ENCODE measurements around the gene AGAP3.

Gene AGAP3

DNA sequence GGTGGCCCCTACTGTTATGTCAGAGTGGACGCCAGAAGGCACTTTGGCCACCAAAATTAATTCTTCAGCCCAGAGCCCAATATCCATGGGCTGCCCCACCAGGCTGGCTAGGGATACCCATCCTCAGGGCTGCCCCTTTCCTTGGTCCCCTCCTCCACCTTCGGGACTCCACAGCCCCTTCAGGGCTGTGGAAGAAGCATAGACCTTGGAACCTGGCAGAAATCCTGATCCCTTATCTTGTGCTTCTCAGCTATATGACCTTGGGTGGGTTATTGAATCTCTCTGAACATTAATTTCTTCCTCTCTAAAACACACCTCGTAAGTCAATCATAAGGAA, 2.5 kb upstream of the AGAP3 start:
- Mint-ChIP-seq H3K4me3 (peak overlapping the region; percentile 85), H3K27me3 (peaks cover 44% of the 10 kb centered on the region), H3K4me1 (peaks cover 57% of the 10 kb centered on the region), H3K36me3 (peaks cover 10% of the 10 kb centered on the region), H3K27ac (peak overlapping the region; percentile 11), H3K9me3 (no peaks in the 10 kb centered on the region)
- CTCF ChIA-PET = interaction anchor here (1.3 kb wide), 1 partner anchor 65 kb away, joined by 4 read pairs; no protein-coding TSS in a partner anchor
- DNase-seq = no peak

DNA sequence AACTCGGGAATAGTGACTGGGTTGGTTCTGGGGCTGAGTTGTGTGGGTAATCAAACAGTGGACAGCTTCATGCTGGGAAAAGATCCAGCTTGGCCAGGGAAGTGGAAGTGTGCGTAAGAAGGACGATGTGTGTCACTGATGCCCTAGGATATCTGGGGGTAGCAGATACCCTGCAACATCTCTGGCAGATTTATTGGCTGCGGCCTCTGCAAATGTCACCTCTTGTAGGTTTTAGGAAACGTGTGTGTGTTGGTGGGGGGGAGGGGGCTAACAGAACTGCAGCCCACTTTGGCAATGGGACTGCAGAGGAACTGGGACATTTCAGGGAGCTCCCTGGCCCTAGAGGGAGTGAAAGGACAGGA, 965 bp upstream of the AGAP3 start:
- H3K36me3 Mint-ChIP-seq = peaks cover 6% of the 10 kb centered on the region
- H3K4me3 Mint-ChIP-seq = peak overlapping the region; percentile 82
- H3K4me1 Mint-ChIP-seq = peaks cover 48% of the 10 kb centered on the region

DNA sequence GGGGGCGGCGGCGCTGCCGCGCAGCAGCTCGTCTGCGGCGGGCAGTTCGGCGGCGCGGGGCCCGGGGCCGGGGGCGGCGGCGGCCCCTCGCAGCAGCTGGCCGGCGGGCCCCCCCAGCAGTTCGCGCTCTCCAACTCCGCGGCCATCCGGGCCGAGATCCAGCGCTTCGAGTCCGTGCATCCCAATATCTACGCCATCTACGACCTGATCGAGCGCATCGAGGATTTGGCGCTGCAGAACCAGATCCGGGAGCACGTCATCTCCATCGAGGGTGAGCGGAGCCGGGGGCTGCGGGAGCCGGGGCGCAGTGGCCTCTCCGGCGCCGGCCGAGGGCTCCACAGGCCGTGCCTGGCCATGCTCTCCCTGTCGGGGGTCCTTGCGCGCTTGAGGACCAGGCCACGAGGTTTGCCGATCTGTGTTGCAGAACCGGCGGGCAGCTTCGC, 548 bp downstream of the AGAP3 start:
- Mint-ChIP-seq H3K27ac (peak overlapping the region; percentile 83), H3K4me1 (peaks cover 43% of the 10 kb centered on the region), H3K36me3 (peaks cover 5% of the 10 kb centered on the region), H3K9me3 (no peaks in the 10 kb centered on the region), H3K27me3 (peaks cover 66% of the 10 kb centered on the region), H3K4me3 (peak overlapping the region; percentile 89)
- CTCF ChIA-PET = no interaction called here
- DNase-seq = peak; percentile 53

More for the DNA sequence above, 965 bp upstream of the AGAP3 start:
- Mint-ChIP-seq H3K9me3 (no peaks in the 10 kb centered on the region), H3K27me3 (peaks cover 58% of the 10 kb centered on the region), H3K27ac (peak overlapping the region; percentile 34)
- DNase-seq = no peak
- CTCF ChIA-PET = interaction anchor here (1.0 to 1.7 kb wide), 3 partner anchors 10 to 30 kb away, joined by 3 to 4 read pairs (median 4); no protein-coding TSS in a partner anchor

DNA sequence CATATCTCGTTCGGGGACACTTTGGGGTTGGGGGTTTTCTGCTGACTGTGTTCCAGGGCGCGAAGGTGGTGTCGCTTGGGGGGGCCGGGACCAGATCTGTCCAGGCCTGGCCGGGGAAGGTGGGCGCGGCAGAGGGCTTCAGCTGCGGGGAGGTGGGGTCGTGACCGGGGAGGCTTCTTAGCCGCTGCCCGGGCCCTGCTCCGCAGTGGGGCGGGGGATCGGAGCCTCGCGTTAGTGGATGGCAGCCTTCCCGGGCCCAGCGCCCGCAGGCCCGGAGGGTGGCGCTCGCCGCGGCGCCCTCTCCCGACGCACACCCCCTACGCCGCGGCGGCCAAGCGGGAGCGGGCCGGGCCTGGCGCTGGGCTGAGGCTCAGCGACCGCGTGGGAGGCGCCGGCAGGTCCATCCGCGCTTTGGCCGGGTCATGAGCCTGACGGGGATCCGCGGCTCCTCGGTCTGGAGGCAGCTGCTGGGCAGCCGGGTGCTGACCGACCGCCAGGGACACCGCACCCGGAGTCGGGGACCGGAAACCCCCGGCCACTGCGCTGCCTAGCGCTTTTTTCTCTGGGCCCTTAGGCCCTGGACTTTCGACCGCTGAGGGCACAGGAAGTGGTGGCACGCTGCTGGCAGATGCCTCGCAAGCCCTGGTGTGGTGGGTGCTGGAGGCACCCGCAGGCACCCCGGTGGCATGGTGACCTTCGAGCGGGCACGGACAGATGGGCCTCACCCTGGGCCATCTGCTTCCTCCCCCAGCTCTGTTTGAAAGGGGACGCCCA, 1.2 kb downstream of the AGAP3 start:
- Mint-ChIP-seq H3K9me3 (no peaks in the 10 kb centered on the region), H3K27ac (no peak overlapping the region), H3K36me3 (peaks cover 5% of the 10 kb centered on the region), H3K4me3 (peak overlapping the region; percentile 89), H3K27me3 (peaks cover 66% of the 10 kb centered on the region), H3K4me1 (peaks cover 38% of the 10 kb centered on the region)
- DNase-seq = peak; percentile 48
- CTCF ChIA-PET = interaction anchor here (0.8 to 1.3 kb wide), 2 partner anchors 19 to 102 kb away, joined by 3 read pairs; no protein-coding TSS in a partner anchor

DNA sequence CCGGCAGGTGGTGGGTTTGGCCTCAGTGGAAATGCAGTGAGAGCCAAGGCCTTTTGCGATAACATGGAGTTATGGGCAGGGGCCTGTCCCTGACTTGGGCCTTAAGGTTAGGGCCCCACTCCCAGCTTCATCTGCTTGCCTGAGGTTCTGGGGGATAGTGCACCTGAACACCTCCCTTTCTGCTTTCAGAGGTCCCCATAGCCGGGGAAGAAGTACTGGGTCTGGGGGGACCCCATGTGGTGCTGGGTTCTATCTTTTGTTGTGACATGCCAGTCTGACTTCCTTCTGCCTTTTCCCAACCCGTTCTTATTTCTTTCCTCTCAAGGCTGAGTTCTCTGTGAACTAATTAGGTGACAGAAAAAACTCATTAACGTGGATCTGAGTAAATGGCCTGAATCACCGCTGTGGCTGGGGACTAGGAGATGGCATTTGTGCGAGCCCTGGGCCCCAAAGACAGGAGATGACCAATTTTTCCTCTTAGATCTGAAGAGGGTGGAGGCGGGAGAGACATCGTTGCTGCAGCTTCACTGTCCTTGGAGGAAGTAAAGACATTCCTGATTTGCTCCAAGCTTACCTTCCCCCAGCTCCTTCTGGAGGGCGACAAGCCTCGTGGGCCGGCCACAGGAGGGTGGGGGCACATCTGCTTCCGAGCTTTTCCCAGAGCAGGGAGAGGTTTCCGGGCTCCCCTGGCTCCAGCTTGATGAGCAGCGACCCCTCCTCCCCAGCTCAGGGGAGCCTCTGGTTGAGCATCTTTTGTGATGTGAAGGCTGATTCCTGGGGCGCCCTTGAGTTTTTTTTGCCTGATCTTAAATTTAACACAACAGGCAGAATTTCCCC, 2.0 kb downstream of the AGAP3 start:
- peaks cover 34% of the 10 kb centered on the region for H3K4me1 Mint-ChIP-seq
- peak overlapping the region; percentile 13 for H3K4me3 Mint-ChIP-seq
- CTCF ChIA-PET = interaction anchor here (0.8 to 1.3 kb wide), 2 partner anchors 20 to 102 kb away, joined by 3 read pairs; no protein-coding TSS in a partner anchor
- peaks cover 66% of the 10 kb centered on the region for H3K27me3 Mint-ChIP-seq
- peaks cover 2% of the 10 kb centered on the region for H3K36me3 Mint-ChIP-seq
- no peak for DNase-seq
- H3K9me3 Mint-ChIP-seq = no peaks in the 10 kb centered on the region
- H3K27ac Mint-ChIP-seq = no peak overlapping the region

DNA sequence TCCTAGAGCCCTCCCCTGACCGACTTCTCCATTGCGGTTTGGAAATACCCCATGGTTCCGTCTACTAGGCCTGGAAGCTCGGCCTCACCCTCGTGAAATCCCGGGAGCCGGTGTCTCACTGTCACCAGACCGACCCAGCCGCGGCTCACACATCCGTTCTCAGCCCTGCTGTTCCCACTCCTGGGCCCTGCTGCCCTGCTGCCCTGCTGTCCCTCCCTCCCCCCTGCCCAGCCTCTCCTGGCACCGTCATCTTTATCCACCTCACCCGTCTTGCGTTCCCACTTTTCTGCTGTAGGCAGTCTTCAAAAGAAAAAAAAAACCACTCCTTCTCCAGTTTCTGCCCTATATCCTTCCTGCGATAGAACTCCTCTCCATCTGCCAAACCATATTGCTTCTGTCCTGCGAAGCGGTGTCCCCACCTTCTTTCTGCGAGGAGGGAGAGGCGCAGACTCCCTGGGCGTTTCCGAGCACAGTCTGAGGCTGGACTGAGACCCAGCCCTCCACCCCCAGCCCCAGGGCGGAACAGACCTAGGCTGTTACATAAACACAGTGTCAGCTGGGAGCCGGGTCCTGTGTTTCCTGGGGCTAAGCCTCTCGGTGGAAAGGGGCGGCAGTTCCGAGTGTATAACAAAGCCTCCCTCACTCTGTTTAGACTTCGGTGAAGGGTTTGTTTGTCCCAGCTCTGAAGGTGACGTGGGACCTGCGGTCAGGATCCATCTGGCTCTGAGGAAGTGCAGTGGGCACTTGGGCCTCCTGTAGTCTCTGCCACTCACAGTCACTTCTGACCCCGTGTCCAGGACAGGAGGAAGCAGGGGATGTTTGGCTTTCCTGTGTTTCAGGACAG, 2.8 kb downstream of the AGAP3 start:
- H3K27me3 Mint-ChIP-seq = peaks cover 62% of the 10 kb centered on the region
- H3K27ac Mint-ChIP-seq = peak overlapping the region; percentile 1
- CTCF ChIA-PET = interaction anchor here (0.9 to 2.3 kb wide), 6 partner anchors 14 to 126 kb away, joined by 3 to 10 read pairs (median 4); no protein-coding TSS in a partner anchor

DNA sequence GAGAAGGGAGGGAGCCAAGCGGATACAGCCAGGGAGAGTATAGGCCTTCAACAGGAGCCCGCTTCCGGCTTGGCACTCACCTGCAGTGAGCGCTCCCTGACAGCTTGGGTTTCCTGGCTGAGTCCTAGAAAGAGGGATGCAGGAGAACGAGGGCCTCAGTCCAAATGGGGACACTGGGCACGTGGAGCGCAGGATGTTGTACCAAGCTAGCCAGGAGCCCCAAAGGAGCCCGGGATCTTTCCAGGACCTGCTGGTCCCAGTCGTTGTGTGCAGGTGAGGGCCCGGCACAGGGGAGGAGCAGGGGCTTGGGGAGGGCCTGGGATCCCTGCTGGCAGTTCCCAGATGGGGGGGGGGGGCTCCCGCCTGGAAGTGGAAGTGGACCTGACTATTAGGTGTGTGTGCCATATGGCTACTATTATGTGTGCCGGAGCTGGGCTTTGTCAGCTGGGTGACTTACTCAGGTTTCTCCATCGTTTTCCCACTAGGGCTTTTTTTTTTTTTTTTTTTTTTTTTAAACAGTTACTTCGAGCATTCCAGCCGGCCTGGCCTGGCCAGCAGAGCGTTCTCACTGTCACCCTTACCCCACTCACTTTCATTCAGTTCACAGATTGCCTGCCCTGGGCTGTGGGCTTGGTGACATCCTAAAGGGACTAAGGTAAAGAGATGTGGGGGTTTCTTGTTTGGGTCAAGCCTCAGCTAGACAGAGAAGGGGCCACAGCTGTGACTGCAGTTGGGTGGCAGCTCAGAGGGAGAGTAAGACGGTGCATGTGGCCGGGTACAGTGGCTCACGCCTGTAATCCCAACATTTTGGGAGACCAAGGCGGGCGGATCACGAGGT, 3.8 kb downstream of the AGAP3 start:
- Mint-ChIP-seq H3K4me1 (peaks cover 22% of the 10 kb centered on the region), H3K9me3 (no peaks in the 10 kb centered on the region), H3K27ac (no peak overlapping the region), H3K36me3 (peaks cover 2% of the 10 kb centered on the region), H3K4me3 (no peak overlapping the region), H3K27me3 (peaks cover 53% of the 10 kb centered on the region)
- CTCF ChIA-PET = interaction anchor here (0.9 to 2.3 kb wide), 6 partner anchors 13 to 127 kb away, joined by 3 to 10 read pairs (median 5); partner anchors contain the start of gene ABCB8
- no peak for DNase-seq

More for the DNA sequence above, 2.8 kb downstream of the AGAP3 start:
- Mint-ChIP-seq H3K4me3 (peak overlapping the region; percentile 0), H3K9me3 (no peaks in the 10 kb centered on the region), H3K36me3 (peaks cover 2% of the 10 kb centered on the region), H3K4me1 (peaks cover 28% of the 10 kb centered on the region)
- no peak for DNase-seq

DNA sequence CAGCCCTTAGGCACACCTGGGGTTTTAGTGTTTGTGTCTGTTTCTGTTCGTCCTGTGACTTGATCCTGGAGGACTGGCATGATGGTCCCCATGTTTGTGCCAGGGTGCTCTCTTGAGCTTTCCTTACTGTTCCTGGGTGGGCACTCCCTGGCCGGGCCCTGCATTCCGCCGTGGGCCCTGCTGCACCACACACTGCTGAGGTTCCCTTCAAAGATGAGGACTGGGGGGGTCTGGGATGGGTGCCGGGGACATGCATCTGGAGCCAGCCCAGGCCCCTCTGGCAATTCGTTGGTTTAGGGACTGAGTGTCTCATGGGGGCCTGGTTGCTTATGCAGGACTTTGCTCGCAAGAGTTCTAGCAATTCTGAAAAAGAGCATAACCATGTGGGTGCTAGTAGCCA, 4.7 kb downstream of the AGAP3 start:
- no peak for DNase-seq
- CTCF ChIA-PET = interaction anchor here (1.3 to 2.3 kb wide), 4 partner anchors 17 to 128 kb away, joined by 4 to 10 read pairs (median 8); partner anchors contain the start of gene ABCB8
- Mint-ChIP-seq H3K27me3 (peaks cover 44% of the 10 kb centered on the region), H3K4me1 (peaks cover 13% of the 10 kb centered on the region), H3K36me3 (peaks cover 2% of the 10 kb centered on the region), H3K9me3 (no peaks in the 10 kb centered on the region), H3K27ac (no peak overlapping the region), H3K4me3 (no peak overlapping the region)

DNA sequence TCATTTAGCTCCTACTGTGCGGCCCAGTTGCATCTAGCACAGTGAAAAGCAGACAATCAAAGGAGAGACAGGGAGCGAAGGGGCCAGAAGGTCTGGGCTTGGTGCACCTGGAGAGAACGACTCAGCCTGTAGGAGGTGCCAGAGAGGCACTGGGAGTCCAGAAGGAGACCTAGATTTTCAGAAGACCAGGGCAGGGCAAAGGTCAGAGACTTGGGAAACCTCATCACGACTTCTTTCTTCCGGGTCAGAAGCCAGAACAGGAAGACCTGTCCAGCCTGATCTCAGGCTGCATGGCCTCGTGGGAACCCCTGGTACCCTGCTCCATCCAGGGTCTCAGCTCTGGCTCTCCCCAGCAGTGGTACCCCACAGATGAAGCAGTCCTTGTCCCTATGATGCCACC, 5.2 kb downstream of the AGAP3 start:
- peak; percentile 45 for DNase-seq
- CTCF ChIA-PET = interaction anchor here (0.9 to 2.3 kb wide), 4 partner anchors 13 to 129 kb away, joined by 4 to 10 read pairs (median 8); partner anchors contain the start of gene ABCB8
- Mint-ChIP-seq H3K4me1 (peaks cover 12% of the 10 kb centered on the region), H3K9me3 (no peaks in the 10 kb centered on the region), H3K36me3 (peaks cover 2% of the 10 kb centered on the region), H3K4me3 (no peak overlapping the region), H3K27ac (no peak overlapping the region), H3K27me3 (peaks cover 43% of the 10 kb centered on the region)

DNA sequence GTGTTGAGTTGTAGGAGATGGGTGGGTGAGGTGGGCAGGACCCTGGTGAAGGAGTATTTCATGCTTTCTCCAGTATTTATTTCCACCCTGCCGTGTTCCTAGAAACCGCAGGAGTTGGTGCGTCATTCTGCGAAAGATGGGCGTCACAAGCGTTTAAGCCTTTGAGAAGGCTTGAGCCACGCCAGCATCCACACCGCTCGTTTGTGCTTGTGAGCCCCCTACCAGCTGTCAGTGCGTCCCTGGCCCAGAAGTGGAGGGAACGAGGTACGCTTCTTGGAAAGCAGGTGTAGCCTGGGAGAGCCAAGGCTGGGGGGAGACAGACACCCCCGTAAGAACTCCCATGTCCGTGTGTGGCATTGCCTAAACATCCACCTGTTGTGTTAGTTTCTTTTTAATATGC, 5.7 kb downstream of the AGAP3 start:
- DNase-seq = no peak
- Mint-ChIP-seq H3K27ac (no peak overlapping the region), H3K4me3 (no peak overlapping the region), H3K9me3 (no peaks in the 10 kb centered on the region), H3K36me3 (peaks cover 2% of the 10 kb centered on the region), H3K27me3 (peaks cover 39% of the 10 kb centered on the region), H3K4me1 (peaks cover 11% of the 10 kb centered on the region)
- CTCF ChIA-PET = interaction anchor here (0.9 to 1.9 kb wide), 3 partner anchors 14 to 19 kb away, joined by 4 to 9 read pairs (median 6); no protein-coding TSS in a partner anchor

DNA sequence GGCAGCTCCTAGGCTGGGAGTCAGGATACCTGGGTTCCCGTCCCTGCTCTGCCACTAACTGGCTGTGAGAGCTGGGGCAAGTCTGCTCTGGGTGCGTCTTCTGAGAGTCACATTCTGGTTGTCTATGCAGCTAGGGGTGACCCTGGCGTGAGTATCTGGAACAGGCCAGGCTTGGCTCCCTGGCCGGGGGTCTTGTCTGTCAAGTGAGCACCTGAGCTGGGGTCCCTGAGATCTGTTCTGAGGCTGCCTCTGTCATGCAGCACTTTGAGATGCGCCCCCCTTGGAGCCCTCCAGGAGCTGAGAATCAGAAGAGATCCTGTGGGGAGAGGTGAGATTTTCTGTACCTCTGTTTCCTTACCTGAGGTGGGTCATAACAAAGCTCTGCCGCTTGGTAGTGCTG, 7.5 kb downstream of the AGAP3 start:
- CTCF ChIA-PET = interaction anchor here (1.0 to 1.4 kb wide), 3 partner anchors 17 to 30 kb away, joined by 3 to 5 read pairs (median 4); no protein-coding TSS in a partner anchor
- Mint-ChIP-seq H3K36me3 (peaks cover 2% of the 10 kb centered on the region), H3K4me3 (no peak overlapping the region), H3K27ac (no peak overlapping the region), H3K9me3 (no peaks in the 10 kb centered on the region), H3K27me3 (peaks cover 22% of the 10 kb centered on the region), H3K4me1 (peaks cover 4% of the 10 kb centered on the region)
- no peak for DNase-seq

DNA sequence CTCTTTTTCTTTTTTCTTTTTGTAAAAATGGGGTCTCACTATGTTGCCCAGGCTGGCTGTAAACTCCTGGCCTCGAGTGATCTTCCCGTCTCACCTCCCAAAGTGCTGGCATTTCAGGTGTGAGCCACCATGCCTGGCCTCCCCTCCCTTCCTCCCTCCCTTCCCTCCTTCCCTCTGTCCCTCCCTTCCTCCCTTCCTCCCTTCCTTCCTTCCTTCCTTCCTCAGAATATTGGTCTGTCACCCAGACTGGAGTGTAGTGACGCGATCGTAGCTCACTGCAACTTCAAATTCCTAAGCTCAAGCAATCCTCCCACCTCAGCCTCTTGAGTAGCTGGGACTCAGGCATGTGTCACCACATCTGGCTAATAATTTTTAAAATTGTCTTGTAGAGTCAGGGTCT, 8.4 kb downstream of the AGAP3 start:
- no peak for DNase-seq
- H3K27me3 Mint-ChIP-seq = peaks cover 13% of the 10 kb centered on the region
- CTCF ChIA-PET = interaction anchor here (1.0 to 2.0 kb wide), 5 partner anchors 10 to 102 kb away, joined by 3 to 12 read pairs (median 4); no protein-coding TSS in a partner anchor

More for the DNA sequence above, 8.4 kb downstream of the AGAP3 start:
- H3K4me1 Mint-ChIP-seq = no peaks in the 10 kb centered on the region
- H3K9me3 Mint-ChIP-seq = no peaks in the 10 kb centered on the region
- H3K27ac Mint-ChIP-seq = no peak overlapping the region
- H3K36me3 Mint-ChIP-seq = no peaks in the 10 kb centered on the region
- H3K4me3 Mint-ChIP-seq = no peak overlapping the region

All from activated naive CD4-positive, alpha-beta T cell treated with anti-CD3 and anti-CD28 coated beads, Interleukin-2, amount 10 ng/mL, durations not matched to agents 7 days and 5 days (primary cell).